Panc1 (cell line): Measurements from ENCODE around the gene SNX9. TPM values are rescaled to one million over a fixed set of nuclear protein-coding genes. Genes with fewer than 3 reads are reported as not detected.

Experiments used
- ATAC-seq: fragments of 200-7000 bp; cut with Tn5 transposase; 2 replicates; pipeline ENCODE4 v1.9.1; 2020; ENCODE audit warnings: mild to moderate bottlenecking, moderate library complexity
- BruUV-seq: library from RNA; stranded (reverse); fragments of 400-500 nt; replicated peaks from 2 replicates; lab custom pipeline; 2021; lab: Mats Ljungman, UMichigan
- CTCF ChIA-PET: fragments of 300-600 bp; sonication (Branson Sonifier 250); formaldehyde crosslinking; loops from one replicate; lab custom pipeline; 2022; ENCODE audit warnings: antibody characterized with exemption; lab: Charles Lee
- POLR2A ChIA-PET: fragments of 300-600 bp; sonication (Branson Sonifier 250); formaldehyde crosslinking; loops from one replicate; lab custom pipeline; 2022; ENCODE audit warnings: antibody characterized with exemption; lab: Charles Lee
- DNase-seq: peaks from one replicate; pipeline ENCODE4 v3.0.0-alpha.2; 2010; ENCODE audit warnings: low read depth, low spot score
- H3K27ac ChIP-seq: 2 replicates; pipeline ENCODE4 v1.5.1; 2011; ENCODE audit warnings: mild to moderate bottlenecking, low read length, inconsistent platforms
- H3K27me3 ChIP-seq: fragments of 200-500 bp; sonication (Bioruptor generic); 2 replicates; pipeline ENCODE4 v1.6.0; 2014; ENCODE audit warnings: low read length, inconsistent platforms; ENCODE audit not compliant: control insufficient read depth, insufficient read depth
- H3K36me3 ChIP-seq: fragments of 200-500 bp; sonication (Bioruptor generic); 2 replicates; pipeline ENCODE4 v1.5.1; 2014; ENCODE audit warnings: inconsistent platforms, mild to moderate bottlenecking, low read length, moderate library complexity; ENCODE audit not compliant: control insufficient read depth, insufficient read depth
- H3K4me1 ChIP-seq: 2 replicates; pipeline ENCODE4 v1.5.1; 2011; ENCODE audit warnings: inconsistent platforms, mild to moderate bottlenecking, low read length, moderate library complexity; ENCODE audit not compliant: control insufficient read depth, insufficient read depth
- H3K4me3 ChIP-seq, 2 experiments: 2 replicates each; pipeline ENCODE4 v1.5.1; 2011 to 2012; ENCODE audit warnings: low read depth in 2 of 2, low read length in 2 of 2, mild to moderate bottlenecking in 2 of 2, inconsistent platforms in 1 of 2, moderate library complexity in 1 of 2
- H3K9me3 ChIP-seq: fragments of 200-500 bp; sonication (Bioruptor generic); 2 replicates; pipeline ENCODE4 v1.5.1; 2014; ENCODE audit warnings: low read depth, mild to moderate bottlenecking, inconsistent platforms, low read length, moderate library complexity; ENCODE audit not compliant: control insufficient read depth, insufficient read depth
- POLR2AphosphoS5 ChIP-seq: IDR thresholded peaks from 2 replicates; pipeline ENCODE4 v1.6.1; 2012; ENCODE audit warnings: mild to moderate bottlenecking, low read depth, low read length, moderate library complexity
- REST ChIP-seq, 2 experiments: IDR thresholded peaks; 2 replicates each; pipeline ENCODE4 v1.6.1; 2011 to 2012; ENCODE audit warnings: low read depth in 2 of 2, control low read depth in 1 of 2, low read length in 1 of 2, mild to moderate bottlenecking in 1 of 2, moderate library complexity in 1 of 2; ENCODE audit not compliant: insufficient read depth in 1 of 2
- SIN3A ChIP-seq: IDR thresholded peaks from 2 replicates; pipeline ENCODE4 v1.6.1; 2012; ENCODE audit warnings: low read depth, mild to moderate bottlenecking, low read length, moderate library complexity, borderline replicate concordance; ENCODE audit not compliant: insufficient read depth
- TCF7L2 ChIP-seq: IDR thresholded peaks from 2 replicates; pipeline ENCODE4 v1.6.1; 2011; ENCODE audit warnings: mild to moderate bottlenecking, low read depth, low read length, inconsistent platforms
- in situ Hi-C: cut with HindIII; loops from 2 replicates; pipeline ENCODE4 v1.10.0; 2016; ENCODE audit warnings: low sequenced_read_pairs, low pct_unique_long_range_greater_than_20kb
- intact Hi-C: fragments of 100-400 bp; cut with micrococcal nuclease; formaldehyde crosslinking; loops from one replicate; pipeline ENCODE4 v1.10.0; 2022; ENCODE audit not compliant: unreplicated experiment
- total RNA-seq: library from RNA; stranded (reverse); gene quantifications from one replicate; pipeline ENCODE4 v1.2.1, GENCODE V29; 2021; ENCODE audit not compliant: unreplicated experiment
- TF ChIP-seq, protein P1 (sequence below): fragments of 450-650 bp; IDR thresholded peaks from 2 replicates; pipeline ENCODE4 v1.5.1; 2017; ENCODE audit warnings: mild to moderate bottlenecking

SNX9 gene
- total RNA-seq, 1 experiment from 2014 or later, result 46.0 TPM

- no peak for ATAC-seq
Observed at GRCh38 chr6:157779705-157780604, 43.1 kb upstream of the SNX9 start.

GRCh38 chr6:157785636-157786035 is 37.4 kb upstream of the SNX9 start:
- TF ChIP-seq SIN3A, result no peak
- no peak for TF ChIP-seq REST (IDR thresholded peaks at IDR 0.05; ENCODE audit: insufficient read depth in 1 of 2, low read depth in 2 of 2, low read length in 1 of 2)
- no peak for TF ChIP-seq TCF7L2
- TF ChIP-seq, protein P1, sequence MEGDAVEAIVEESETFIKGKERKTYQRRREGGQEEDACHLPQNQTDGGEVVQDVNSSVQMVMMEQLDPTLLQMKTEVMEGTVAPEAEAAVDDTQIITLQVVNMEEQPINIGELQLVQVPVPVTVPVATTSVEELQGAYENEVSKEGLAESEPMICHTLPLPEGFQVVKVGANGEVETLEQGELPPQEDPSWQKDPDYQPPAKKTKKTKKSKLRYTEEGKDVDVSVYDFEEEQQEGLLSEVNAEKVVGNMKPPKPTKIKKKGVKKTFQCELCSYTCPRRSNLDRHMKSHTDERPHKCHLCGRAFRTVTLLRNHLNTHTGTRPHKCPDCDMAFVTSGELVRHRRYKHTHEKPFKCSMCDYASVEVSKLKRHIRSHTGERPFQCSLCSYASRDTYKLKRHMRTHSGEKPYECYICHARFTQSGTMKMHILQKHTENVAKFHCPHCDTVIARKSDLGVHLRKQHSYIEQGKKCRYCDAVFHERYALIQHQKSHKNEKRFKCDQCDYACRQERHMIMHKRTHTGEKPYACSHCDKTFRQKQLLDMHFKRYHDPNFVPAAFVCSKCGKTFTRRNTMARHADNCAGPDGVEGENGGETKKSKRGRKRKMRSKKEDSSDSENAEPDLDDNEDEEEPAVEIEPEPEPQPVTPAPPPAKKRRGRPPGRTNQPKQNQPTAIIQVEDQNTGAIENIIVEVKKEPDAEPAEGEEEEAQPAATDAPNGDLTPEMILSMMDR, result no peak
- TF ChIP-seq POLR2AphosphoS5, result no peak
- no TSS peak for BruUV-seq
- no peaks in the 10 kb centered on the region for H3K27me3 ChIP-seq
- POLR2A ChIA-PET, result no interaction called here
- H3K27ac ChIP-seq, result no peak overlapping the region
- DNase-seq (no peak), ATAC-seq (no peak)
- H3K36me3 ChIP-seq, result no peaks in the 10 kb centered on the region
- CTCF ChIA-PET, result no interaction called here
- no peaks in the 10 kb centered on the region for H3K4me1 ChIP-seq
- in situ Hi-C loops, result no loop called here
- no peak overlapping the region for H3K4me3 ChIP-seq
- no peaks in the 10 kb centered on the region for H3K9me3 ChIP-seq
- intact Hi-C loops, result no loop called here

More at GRCh38 chr6:157779705-157780604, 43.1 kb upstream of the SNX9 start:
- ChIA-PET POLR2A (no interaction called here), CTCF (no interaction called here)
- BruUV-seq, result no TSS peak
- no peak for DNase-seq
- Histone ChIP-seq H3K27me3 (no peaks in the 10 kb centered on the region), H3K9me3 (no peaks in the 10 kb centered on the region), H3K4me1 (no peaks in the 10 kb centered on the region), H3K27ac (no peak overlapping the region), H3K36me3 (no peaks in the 10 kb centered on the region), H3K4me3 (no peak overlapping the region)
- intact Hi-C loops (no loop called here), in situ Hi-C loops (no loop called here)
- TF ChIP-seq TCF7L2 (no peak), POLR2AphosphoS5 (no peak)

DNA sequence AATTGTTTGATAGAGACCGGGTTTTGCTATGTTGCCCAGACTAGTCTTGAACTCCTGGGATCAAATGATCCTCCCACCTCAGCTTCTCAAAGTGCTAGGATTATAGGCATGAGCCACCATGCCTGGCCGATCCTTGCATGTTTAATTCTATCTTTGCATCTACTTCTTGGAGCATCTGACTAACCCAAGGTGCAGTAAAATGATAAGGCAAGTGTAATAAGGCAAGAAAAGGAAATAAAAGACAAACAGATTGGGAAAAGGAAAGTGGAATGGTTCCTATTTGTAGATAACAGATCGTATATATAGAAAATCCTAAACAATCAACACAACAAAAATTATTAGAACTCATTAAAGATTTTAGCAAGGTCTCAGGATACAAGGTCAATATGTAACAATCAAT is 36.8 kb upstream of the SNX9 start:
- Histone ChIP-seq H3K27me3 (no peaks in the 10 kb centered on the region), H3K4me1 (no peaks in the 10 kb centered on the region), H3K36me3 (no peaks in the 10 kb centered on the region), H3K4me3 (no peak overlapping the region), H3K9me3 (no peaks in the 10 kb centered on the region), H3K27ac (no peak overlapping the region)
- POLR2A ChIA-PET, result no interaction called here
- TF ChIP-seq REST (IDR thresholded peaks at IDR 0.05; ENCODE audit: insufficient read depth in 1 of 2, low read depth in 2 of 2, low read length in 1 of 2) (no peak), POLR2AphosphoS5 (no peak)
- TF ChIP-seq, protein P1, result no peak
- BruUV-seq, result no TSS peak
- no peak for DNase-seq
- ATAC-seq, result no peak
- CTCF ChIA-PET, result interaction anchor here (0.5 kb wide), 1 partner anchor 334 kb away, joined by 8 read pairs; no protein-coding TSS in a partner anchor
- in situ Hi-C loops, result no loop called here
- intact Hi-C loops, result no loop called here
